OCI-LY1 (cell line): ENCODE data around the gene SLC4A5.

Experiments
- CTCF ChIP-seq: fragments of 200-600 bp; sonication (generic), shearing (Covaris generic); IDR thresholded peaks from 2 replicates; pipeline ENCODE4 v1.5.1; 2017; ENCODE audit warnings: mild to moderate bottlenecking, antibody characterized with exemption, low read length, moderate library complexity, mixed read lengths
- EZH2 ChIP-seq: fragments of 200-600 bp; sonication (generic), shearing (Covaris generic); IDR thresholded peaks from 2 replicates; pipeline ENCODE4 v1.8.0; 2017; ENCODE audit warnings: borderline replicate concordance, mixed run types, mild to moderate bottlenecking, antibody characterized with exemption, low read length, moderate library complexity, mixed read lengths

GRCh38 chr2:74204436-74204835 lies 138.8 kb downstream of the SLC4A5 start:
- TF ChIP-seq CTCF, result no peak
- no peak for TF ChIP-seq EZH2
